ENCODE data around the gene ADGRG6.

ADGRG6 gene

GRCh38 chr6:142349215-142349823 is 47.5 kb downstream of the ADGRG6 start:
- Histone ChIP-seq H3K9ac (ENCODE audit: low read length) (no peak overlapping the region), H3K4me3 (ENCODE audit: insufficient read depth, low read length, poor library complexity, severe bottlenecking) (no peak overlapping the region), H3K27me3 (ENCODE audit: low read length) (no peaks in the 10 kb centered on the region), H3K9me3 (ENCODE audit: insufficient read depth, low read length) (no peaks in the 10 kb centered on the region), H4K20me1 (ENCODE audit: low read depth, low read length) (no peaks in the 10 kb centered on the region), H3K36me3 (ENCODE audit: low read length) (no peaks in the 10 kb centered on the region), H3F3A (ENCODE audit: insufficient read depth) (no peaks in the 10 kb centered on the region), H2AFZ (ENCODE audit: low read depth, low read length, severe bottlenecking) (no peak overlapping the region), H3K79me2 (ENCODE audit: insufficient read depth, low read length) (no peaks in the 10 kb centered on the region), H3K9me2 (replicated peaks; ENCODE audit: insufficient read depth, low read length) (no peaks in the 10 kb centered on the region), H3K27ac (ENCODE audit: low read depth, low read length) (no peak overlapping the region), H3K4me2 (ENCODE audit: low read depth, low read length, poor library complexity, severe bottlenecking) (no peak overlapping the region)
- TF ChIP-seq EZH2phosphoT487 (conservative IDR thresholded peaks at IDR 0.05; ENCODE audit: low read length) = no peak
- TF ChIP-seq CTCF (IDR thresholded peaks at IDR 0.05; ENCODE audit: insufficient read depth, low read length, poor library complexity, severe bottlenecking) = no peak

- Histone ChIP-seq H3K27me3 (ENCODE audit: low read length) (no peaks in the 10 kb centered on the region), H3K9me3 (ENCODE audit: insufficient read depth, low read length) (no peaks in the 10 kb centered on the region), H4K20me1 (ENCODE audit: low read depth, low read length) (no peaks in the 10 kb centered on the region), H3K4me2 (ENCODE audit: low read depth, low read length, poor library complexity, severe bottlenecking) (no peak overlapping the region), H3K36me3 (ENCODE audit: low read length) (no peaks in the 10 kb centered on the region), H3F3A (ENCODE audit: insufficient read depth) (no peaks in the 10 kb centered on the region), H3K27ac (ENCODE audit: low read depth, low read length) (no peak overlapping the region), H2AFZ (ENCODE audit: low read depth, low read length, severe bottlenecking) (no peak overlapping the region), H3K79me2 (ENCODE audit: insufficient read depth, low read length) (no peaks in the 10 kb centered on the region), H3K9me2 (replicated peaks; ENCODE audit: insufficient read depth, low read length) (no peaks in the 10 kb centered on the region), H3K9ac (ENCODE audit: low read length) (no peak overlapping the region), H3K4me3 (ENCODE audit: insufficient read depth, low read length, poor library complexity, severe bottlenecking) (no peak overlapping the region)
- TF ChIP-seq CTCF (IDR thresholded peaks at IDR 0.05; ENCODE audit: insufficient read depth, low read length, poor library complexity, severe bottlenecking) = no peak
- TF ChIP-seq EZH2phosphoT487 (conservative IDR thresholded peaks at IDR 0.05; ENCODE audit: low read length) = no peak
Observed at GRCh38 chr6:142350309-142350708, 48.5 kb downstream of the ADGRG6 start.

GRCh38 chr6:142353690-142354089 is 51.9 kb downstream of the ADGRG6 start:
- no peak overlapping the region for H3K27ac ChIP-seq (ENCODE audit: low read depth, low read length)
- no peaks in the 10 kb centered on the region for H3K36me3 ChIP-seq (ENCODE audit: low read length)
- no peaks in the 10 kb centered on the region for H3K9me2 ChIP-seq (replicated peaks; ENCODE audit: insufficient read depth, low read length)
- no peak overlapping the region for H3K4me3 ChIP-seq (ENCODE audit: insufficient read depth, low read length, poor library complexity, severe bottlenecking)
- H3K4me2 ChIP-seq (ENCODE audit: low read depth, low read length, poor library complexity, severe bottlenecking) = no peak overlapping the region
- TF ChIP-seq EZH2phosphoT487 (conservative IDR thresholded peaks at IDR 0.05; ENCODE audit: low read length) (no peak), CTCF (IDR thresholded peaks at IDR 0.05; ENCODE audit: insufficient read depth, low read length, poor library complexity, severe bottlenecking) (no peak)
- no peaks in the 10 kb centered on the region for H4K20me1 ChIP-seq (ENCODE audit: low read depth, low read length)
- no peaks in the 10 kb centered on the region for H3K79me2 ChIP-seq (ENCODE audit: insufficient read depth, low read length)
- no peak overlapping the region for H3K9ac ChIP-seq (ENCODE audit: low read length)
- no peaks in the 10 kb centered on the region for H3F3A ChIP-seq (ENCODE audit: insufficient read depth)
- no peaks in the 10 kb centered on the region for H3K27me3 ChIP-seq (ENCODE audit: low read length)
- no peak overlapping the region for H2AFZ ChIP-seq (ENCODE audit: low read depth, low read length, severe bottlenecking)
- no peaks in the 10 kb centered on the region for H3K9me3 ChIP-seq (ENCODE audit: insufficient read depth, low read length)
